SK-N-SH (cell line): ENCODE measurements around the gene TEX38.

Experiments used
- CTCF ChIP-seq: fragments of 200-600 bp; sonication (generic); IDR thresholded peaks from 2 replicates; pipeline ENCODE4 v1.6.1; 2017; ENCODE audit warnings: antibody characterized with exemption, mild to moderate bottlenecking, moderate library complexity
- EZH2phosphoT487 ChIP-seq: fragments of 200-600 bp; sonication (generic); IDR thresholded peaks from 2 replicates; pipeline ENCODE4 v1.6.1; 2017; ENCODE audit warnings: low read depth, mixed run types, mild to moderate bottlenecking, antibody characterized with exemption, moderate library complexity, borderline replicate concordance
- FOXJ3 ChIP-seq: sonication (generic); formaldehyde crosslinking; IDR thresholded peaks from 2 replicates; pipeline ENCODE4 v1.5.1; 2020; ENCODE audit warnings: mild to moderate bottlenecking, missing genetic modification reagents
- MAX ChIP-seq: IDR thresholded peaks from 2 replicates; pipeline ENCODE4 v1.4.0; 2012; ENCODE audit warnings: low read depth
- YY1 ChIP-seq: IDR thresholded peaks from 2 replicates; pipeline ENCODE4 v1.4.0; 2012; ENCODE audit warnings: low read depth, mild to moderate bottlenecking

DNA sequence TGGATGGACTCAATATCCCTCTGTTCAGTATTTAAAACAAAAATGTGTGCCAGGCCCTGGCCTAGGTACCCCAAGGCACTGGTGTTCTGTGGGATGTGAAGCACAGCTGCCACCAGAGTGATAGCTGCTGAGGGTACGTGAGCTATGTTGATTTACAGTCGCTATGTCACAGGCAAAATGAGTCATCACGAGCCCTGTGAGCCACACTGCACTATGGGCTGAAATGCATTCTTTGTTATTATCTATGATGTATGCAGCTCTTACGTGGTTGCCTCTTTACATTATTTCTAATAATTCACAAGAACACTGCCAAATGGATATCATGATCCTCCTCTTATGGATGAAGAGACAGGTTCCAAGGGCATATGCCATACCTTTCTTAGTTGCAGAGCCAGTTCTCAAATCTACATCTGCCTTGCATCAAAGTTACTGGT is 2.1 kb downstream of the TEX38 start:
- no peak for TF ChIP-seq CTCF
- TF ChIP-seq MAX: no peak
- no peak for TF ChIP-seq FOXJ3 (CRISPR knock-in tag)
- no peak for TF ChIP-seq YY1
- no peak for TF ChIP-seq EZH2phosphoT487
